ENCODE measurements around the gene ANKAR.

ANKAR gene

GRCh38 chr2:189676471-189676870 is 2.0 kb downstream of the ANKAR start:
- Mint-ChIP-seq H3K27ac (no peak overlapping the region), H3K27me3 (ENCODE audit: low read depth) (no peaks in the 10 kb centered on the region), H3K4me1 (peaks cover 16% of the 10 kb centered on the region), H3K4me3 (peak overlapping the region in 2 of 3 experiments; percentile 42 to 46), H3K36me3 (ENCODE audit: low read depth) (peaks cover 56% of the 10 kb centered on the region), H3K9me3 (peaks cover 25% of the 10 kb centered on the region)
- no peak for TF ChIP-seq CTCF (IDR thresholded peaks at IDR 0.05; ENCODE audit: unreplicated experiment in 3 of 3)

- TF ChIP-seq CTCF (IDR thresholded peaks at IDR 0.05; ENCODE audit: unreplicated experiment in 3 of 3), result no peak
- no peak overlapping the region for H3K27ac Mint-ChIP-seq
- peaks cover 25% of the 10 kb centered on the region for H3K9me3 Mint-ChIP-seq
- H3K4me1 Mint-ChIP-seq, result peaks cover 5% of the 10 kb centered on the region
- no peaks in the 10 kb centered on the region for H3K27me3 Mint-ChIP-seq (ENCODE audit: low read depth)
- H3K4me3 Mint-ChIP-seq, result no peak overlapping the region
- peaks cover 43% of the 10 kb centered on the region for H3K36me3 Mint-ChIP-seq (ENCODE audit: low read depth)
These were observed 4.8 kb downstream of the ANKAR start for GRCh38 chr2:189679226-189679625.

GRCh38 chr2:189681203-189681602 is 6.7 kb downstream of the ANKAR start:
- Mint-ChIP-seq H3K36me3 (ENCODE audit: low read depth) (peaks cover 38% of the 10 kb centered on the region), H3K4me3 (no peak overlapping the region), H3K27me3 (ENCODE audit: low read depth) (no peaks in the 10 kb centered on the region), H3K9me3 (peaks cover 25% of the 10 kb centered on the region), H3K27ac (no peak overlapping the region), H3K4me1 (peaks cover 9% of the 10 kb centered on the region)
- no peak for TF ChIP-seq CTCF (IDR thresholded peaks at IDR 0.05; ENCODE audit: unreplicated experiment in 3 of 3)

GRCh38 chr2:189681903-189682302 is 7.4 kb downstream of the ANKAR start:
- Mint-ChIP-seq H3K4me3 (no peak overlapping the region), H3K4me1 (peaks cover 9% of the 10 kb centered on the region), H3K27ac (no peak overlapping the region), H3K36me3 (ENCODE audit: low read depth) (peaks cover 34% of the 10 kb centered on the region), H3K9me3 (peaks cover 25% of the 10 kb centered on the region), H3K27me3 (ENCODE audit: low read depth) (no peaks in the 10 kb centered on the region)
- no peak for TF ChIP-seq CTCF (IDR thresholded peaks at IDR 0.05; ENCODE audit: unreplicated experiment in 3 of 3)

GRCh38 chr2:189683348-189683747 is 8.9 kb downstream of the ANKAR start:
- TF ChIP-seq CTCF (IDR thresholded peaks at IDR 0.05; ENCODE audit: unreplicated experiment in 3 of 3), result no peak
- no peaks in the 10 kb centered on the region for H3K27me3 Mint-ChIP-seq (ENCODE audit: low read depth)
- peaks cover 9% of the 10 kb centered on the region for H3K4me1 Mint-ChIP-seq
- H3K9me3 Mint-ChIP-seq, result peaks cover 18% of the 10 kb centered on the region
- peaks cover 22% of the 10 kb centered on the region for H3K36me3 Mint-ChIP-seq (ENCODE audit: low read depth)
- no peak overlapping the region for H3K27ac Mint-ChIP-seq
- no peak overlapping the region for H3K4me3 Mint-ChIP-seq

GRCh38 chr2:189684811-189685210 is 10.3 kb downstream of the ANKAR start:
- no peak overlapping the region for H3K4me3 Mint-ChIP-seq
- peaks cover 7% of the 10 kb centered on the region for H3K36me3 Mint-ChIP-seq (ENCODE audit: low read depth)
- peaks cover 6% of the 10 kb centered on the region for H3K9me3 Mint-ChIP-seq
- H3K27ac Mint-ChIP-seq, result no peak overlapping the region
- TF ChIP-seq CTCF (IDR thresholded peaks at IDR 0.05; ENCODE audit: unreplicated experiment in 3 of 3), result no peak
- H3K4me1 Mint-ChIP-seq, result peaks cover 9% of the 10 kb centered on the region
- H3K27me3 Mint-ChIP-seq (ENCODE audit: low read depth), result no peaks in the 10 kb centered on the region
